GM21447 (cell line): ENCODE measurements around the gene GRIK4.
"Not testable (repeated sequence)": the region's sequence is repeated elsewhere in the genome, so short reads cannot be mapped to it uniquely, and the experiment has no call there.

Experiments used
- ATAC-seq: cut with Tn5 transposase; IDR thresholded peaks from one replicate; pipeline ENCODE4 v1.9.1; 2021; ENCODE audit not compliant: unreplicated experiment

The GRIK4 gene

GRCh38 chr11:120568572-120569307 lies 57.2 kb downstream of the GRIK4 start:
- ATAC-seq: no peak

- ATAC-seq: no peak
These were observed 58.3 kb downstream of the GRIK4 start for GRCh38 chr11:120569861-120570260.

- ATAC-seq: no peak
These were observed 59.9 kb downstream of the GRIK4 start for GRCh38 chr11:120571476-120571875.

DNA sequence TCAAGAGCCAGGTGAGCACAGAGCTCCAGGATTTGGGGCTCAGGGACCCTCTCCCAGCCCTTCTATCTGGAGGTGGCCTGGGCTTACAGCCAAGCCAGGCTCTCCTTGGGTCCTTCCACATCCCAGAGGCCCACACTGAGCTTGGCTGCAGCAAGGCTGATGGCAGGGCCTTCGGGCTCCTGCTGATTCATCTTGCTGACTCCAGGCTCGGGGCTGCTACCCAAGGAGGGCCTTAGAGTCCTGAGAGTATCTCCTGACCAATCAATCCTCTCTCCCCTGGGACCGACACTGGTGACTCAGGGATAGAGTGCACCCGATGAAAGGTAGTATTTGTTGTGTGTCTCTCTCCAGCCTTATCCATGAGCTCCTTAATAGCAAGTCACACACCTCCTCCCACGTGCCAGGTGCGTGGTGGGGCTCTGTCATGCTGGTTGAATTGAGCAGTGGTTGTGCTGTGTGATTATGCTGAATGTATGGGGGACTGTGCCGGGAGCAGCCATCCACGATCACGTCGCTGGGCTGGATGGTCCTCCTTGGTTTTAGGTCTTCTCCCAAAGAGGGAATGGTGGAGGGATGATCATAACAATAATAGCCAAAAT lies 62.3 kb downstream of the GRIK4 start:
- no peak for ATAC-seq

DNA sequence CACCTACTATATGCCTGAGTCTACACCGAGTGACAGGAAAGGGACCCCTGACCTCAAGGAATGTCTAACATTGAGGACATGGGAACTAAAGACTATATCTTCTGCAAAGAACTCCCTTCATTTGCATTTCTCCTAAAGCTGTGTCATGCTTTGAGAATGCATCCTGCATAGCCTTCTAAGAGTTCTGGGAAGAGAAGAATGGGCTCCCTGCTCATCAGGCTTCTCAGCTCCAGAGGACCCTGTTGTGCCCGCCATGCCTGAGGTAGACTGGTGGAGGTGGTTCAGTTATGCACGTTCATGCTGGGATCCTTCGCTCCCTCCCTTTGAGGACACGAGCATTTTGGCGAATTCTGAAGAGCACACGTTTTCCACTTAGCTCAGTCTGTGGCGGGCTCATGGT lies 63.3 kb downstream of the GRIK4 start:
- no peak for ATAC-seq

- no peak for ATAC-seq
These were observed 63.9 kb downstream of the GRIK4 start for GRCh38 chr11:120575461-120575860.

GRCh38 chr11:120576606-120577005 lies 65.1 kb downstream of the GRIK4 start:
- no peak for ATAC-seq

GRCh38 chr11:120577041-120577440 lies 65.5 kb downstream of the GRIK4 start:
- no peak for ATAC-seq

DNA sequence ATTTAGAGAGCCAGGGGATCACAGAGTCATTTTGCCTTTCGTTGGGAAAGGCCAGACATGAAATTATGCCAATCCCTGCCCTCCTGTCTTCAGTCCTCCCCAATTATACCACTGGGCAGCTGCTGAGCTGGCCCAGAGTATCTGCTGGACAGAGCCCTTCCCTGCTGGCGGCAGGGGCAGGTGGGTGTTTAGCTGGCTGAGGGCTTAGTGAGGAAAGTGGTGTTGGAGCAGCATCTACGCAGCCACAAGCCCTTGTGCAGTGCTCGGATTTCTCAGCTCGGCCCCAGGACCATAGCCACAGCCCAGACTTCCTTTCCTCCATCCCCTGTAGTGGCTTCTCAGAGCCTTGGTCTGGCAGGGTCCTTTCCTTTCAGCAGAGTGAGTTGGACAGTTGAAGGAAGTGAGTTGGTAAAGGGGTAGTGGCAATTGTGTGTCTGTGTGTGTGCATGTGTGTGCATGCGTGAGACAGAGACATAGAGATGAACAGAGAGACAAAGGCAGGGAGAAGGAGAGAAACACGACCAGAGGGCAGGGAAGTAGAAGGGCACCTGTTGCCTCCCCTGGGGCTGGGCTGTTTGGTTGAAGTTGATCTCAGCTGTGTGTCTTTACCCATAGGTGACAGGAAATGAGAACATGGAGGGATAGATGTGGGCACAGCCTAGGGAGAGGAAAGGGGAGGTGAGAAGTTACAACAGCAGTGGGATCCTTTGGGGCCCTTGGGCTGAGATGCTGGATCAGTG lies 66.2 kb downstream of the GRIK4 start:
- ATAC-seq: no peak

GRCh38 chr11:120578596-120579154 lies 67.1 kb downstream of the GRIK4 start:
- ATAC-seq: no peak

DNA sequence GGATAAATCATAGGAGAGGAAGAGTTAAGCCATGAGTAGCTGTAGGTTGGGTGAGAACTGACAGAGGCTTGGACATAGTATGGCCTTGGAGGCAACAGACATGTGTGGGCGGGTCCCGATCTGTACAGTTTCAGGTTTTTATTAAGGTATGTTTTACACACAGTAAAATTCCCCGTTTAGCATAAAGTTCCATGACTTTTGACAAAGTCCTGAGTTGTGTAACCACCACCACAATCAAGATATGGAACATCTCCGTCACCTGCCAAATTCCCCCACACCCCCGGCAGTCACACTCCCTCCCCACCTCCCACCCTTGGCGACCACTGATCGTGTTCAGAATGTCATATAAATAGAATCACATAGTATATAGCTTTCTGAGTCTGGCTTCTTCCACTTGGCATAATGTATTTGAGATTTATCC lies 68.1 kb downstream of the GRIK4 start:
- no peak for ATAC-seq

DNA sequence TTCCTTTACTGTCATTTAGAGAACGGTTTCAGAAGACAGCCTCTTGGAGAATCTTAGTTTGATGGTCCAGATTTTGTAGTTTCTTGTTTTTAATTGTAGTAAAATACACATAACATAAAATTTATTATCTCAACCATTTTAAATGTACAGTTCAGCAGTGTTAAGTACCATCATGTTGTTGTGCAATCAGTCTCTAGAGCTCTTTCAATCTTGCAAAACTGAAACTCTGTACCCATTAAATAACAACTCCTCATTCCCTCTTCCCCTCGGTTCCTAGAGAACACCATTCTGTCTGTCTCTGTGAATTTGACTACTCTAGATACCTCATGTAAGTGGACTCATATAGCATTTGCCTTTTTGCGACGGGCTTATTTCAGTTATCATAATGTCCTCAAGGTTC lies 69.8 kb downstream of the GRIK4 start:
- ATAC-seq: no peak

DNA sequence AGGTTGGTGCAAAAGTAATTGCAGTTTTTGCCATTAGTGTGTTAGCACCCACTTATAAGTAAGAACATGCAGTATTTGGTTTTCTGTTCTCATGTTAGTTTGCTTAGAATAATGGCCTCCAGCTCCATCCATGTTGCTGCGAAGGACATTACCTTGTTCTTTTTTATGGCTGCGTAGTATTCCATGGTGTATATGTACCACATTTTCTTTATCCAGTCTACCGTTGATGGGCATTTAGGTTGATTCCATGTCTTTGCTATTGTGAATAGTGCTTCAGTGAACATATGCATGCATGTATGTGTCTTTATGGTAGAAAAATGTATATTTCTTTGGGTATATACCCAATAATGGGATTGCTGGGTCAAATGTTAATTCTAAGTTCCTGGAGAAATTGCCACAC lies 71.0 kb downstream of the GRIK4 start:
- not testable (repeated sequence) for ATAC-seq

DNA sequence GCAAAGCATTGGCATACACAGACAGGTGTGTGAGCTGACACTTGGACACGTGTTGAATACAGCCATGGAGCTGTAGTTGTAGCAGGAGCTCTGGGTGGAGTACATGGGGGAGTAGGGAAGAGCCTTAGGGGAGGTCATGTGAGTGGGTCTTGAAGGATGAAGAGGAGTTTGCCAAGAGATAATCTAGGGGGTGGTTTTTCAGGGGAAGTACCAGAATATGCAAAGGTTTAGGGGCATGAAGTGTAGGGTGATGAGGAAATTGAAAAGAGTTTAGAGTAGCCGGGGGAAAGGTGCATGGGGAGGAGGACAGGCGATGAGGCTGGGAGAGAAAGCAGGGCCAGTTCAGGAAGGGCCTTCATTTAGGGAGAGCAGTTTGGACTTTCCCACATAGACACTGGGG lies 74.5 kb downstream of the GRIK4 start:
- no peak for ATAC-seq

- ATAC-seq: no peak
These were observed 75.2 kb downstream of the GRIK4 start for GRCh38 chr11:120586728-120587127.

DNA sequence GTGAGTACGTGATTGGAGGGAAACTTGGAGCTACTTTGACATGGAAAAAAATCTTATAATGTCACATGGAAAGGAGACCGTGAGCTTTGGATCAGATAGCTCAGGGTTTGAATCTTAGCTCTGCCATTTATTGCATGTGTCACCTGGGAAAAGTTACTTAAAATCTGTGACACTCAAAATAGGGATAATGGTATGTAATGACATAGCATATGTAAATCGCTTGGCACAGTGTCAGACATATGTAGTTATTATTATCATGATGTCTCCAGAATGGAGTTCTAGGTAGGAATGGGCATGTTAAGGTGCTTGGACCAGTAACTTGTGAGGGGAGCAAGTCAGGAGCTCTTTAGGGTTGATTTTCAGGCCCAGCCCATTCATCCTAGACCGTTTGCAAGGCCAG lies 75.8 kb downstream of the GRIK4 start:
- ATAC-seq: no peak

- ATAC-seq: no peak
These were observed 77.8 kb downstream of the GRIK4 start for GRCh38 chr11:120589376-120589775.

DNA sequence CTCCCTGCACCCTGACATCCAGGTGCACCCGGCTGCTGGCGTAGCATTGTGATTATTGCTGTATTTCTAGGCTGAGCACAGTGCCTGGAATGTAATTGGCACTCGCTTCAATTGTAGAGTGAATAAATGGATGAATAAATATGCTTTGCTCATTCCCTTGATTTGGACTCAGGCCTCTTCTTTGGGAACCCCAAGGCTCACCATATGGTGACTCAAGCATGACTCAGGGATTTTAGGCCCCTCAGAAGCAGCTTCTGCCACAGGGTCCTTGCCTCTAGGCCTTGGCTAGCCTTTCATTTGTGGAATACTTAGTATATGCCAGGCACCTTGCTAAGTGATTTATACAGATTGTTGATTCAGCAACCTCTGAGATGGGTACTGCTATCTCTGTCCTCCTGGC lies 78.9 kb downstream of the GRIK4 start:
- ATAC-seq: no peak

DNA sequence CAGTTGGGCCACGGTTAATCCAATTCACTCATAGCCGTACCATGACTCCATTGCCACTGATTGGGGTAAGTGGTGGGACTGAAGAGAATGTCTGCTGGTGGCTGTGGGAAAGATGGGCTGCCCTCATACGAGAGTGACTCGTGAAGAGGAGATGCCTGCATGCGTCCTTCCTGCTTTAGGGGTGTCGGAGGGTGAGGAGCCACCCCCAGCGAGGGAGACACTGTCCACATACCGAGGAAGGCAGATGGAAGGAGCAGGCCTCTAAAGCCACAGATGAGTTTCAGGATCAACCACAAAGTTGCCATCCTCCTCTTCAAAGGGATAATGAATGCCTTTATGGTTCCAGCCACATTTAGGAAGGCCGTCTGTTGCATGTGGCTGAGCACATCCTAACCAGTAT lies 83.2 kb downstream of the GRIK4 start:
- ATAC-seq: no peak

GRCh38 chr11:120595557-120595956 lies 84.0 kb downstream of the GRIK4 start:
- ATAC-seq: no peak

- ATAC-seq: no peak
These were observed 86.0 kb downstream of the GRIK4 start for GRCh38 chr11:120597250-120598215.
